HG02678 (cell line): ENCODE measurements around the gene PIEZO2.
"Not testable (repeated sequence)": the region's sequence is repeated elsewhere in the genome, so short reads cannot be mapped to it uniquely, and the experiment has no call there.

Source experiments
- ATAC-seq: cut with Tn5 transposase; IDR thresholded peaks from one replicate; pipeline ENCODE4 v1.9.1; 2021; ENCODE audit warnings: mild to moderate bottlenecking, moderate library complexity; ENCODE audit not compliant: unreplicated experiment

PIEZO2 gene

DNA sequence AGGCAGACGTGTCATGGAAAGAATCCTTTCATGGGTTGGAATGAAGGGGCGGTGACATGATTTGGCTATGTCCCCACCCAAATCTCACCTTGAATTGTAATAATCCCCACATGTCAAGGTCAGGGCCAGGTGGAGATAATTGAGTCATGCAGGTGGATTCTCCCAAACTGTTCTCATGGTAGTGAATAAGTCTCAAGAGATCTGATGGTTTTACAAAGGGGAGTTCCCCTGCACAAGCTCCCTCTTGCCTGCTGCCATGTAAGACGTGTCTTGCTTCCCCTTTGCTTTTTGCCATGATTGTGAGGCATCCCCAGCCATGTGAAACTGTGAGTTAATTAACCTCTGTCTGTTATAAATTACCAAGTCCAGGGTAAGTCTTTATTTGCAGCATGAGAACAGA is 215.7 kb downstream of the PIEZO2 start:
- ATAC-seq = not testable (repeated sequence)

DNA sequence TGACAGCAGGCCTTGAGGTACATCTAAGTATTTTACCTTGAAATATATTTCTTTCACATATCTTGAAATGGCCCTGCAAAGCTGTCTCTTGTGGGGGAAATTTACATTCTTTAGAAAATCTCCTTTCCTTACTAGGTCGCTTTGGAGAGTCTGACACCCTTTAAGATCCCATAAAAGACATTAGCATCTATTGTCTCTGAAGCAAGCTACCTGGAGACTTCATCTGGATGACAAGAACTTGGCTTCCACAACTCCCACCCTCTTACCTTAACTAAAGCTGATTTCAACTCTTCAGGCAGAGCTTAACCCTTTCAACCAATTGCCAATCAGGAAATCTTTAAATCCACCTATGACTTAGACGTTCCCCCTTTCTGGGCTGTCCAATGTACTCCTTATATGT is 219.3 kb downstream of the PIEZO2 start:
- ATAC-seq = no peak

DNA sequence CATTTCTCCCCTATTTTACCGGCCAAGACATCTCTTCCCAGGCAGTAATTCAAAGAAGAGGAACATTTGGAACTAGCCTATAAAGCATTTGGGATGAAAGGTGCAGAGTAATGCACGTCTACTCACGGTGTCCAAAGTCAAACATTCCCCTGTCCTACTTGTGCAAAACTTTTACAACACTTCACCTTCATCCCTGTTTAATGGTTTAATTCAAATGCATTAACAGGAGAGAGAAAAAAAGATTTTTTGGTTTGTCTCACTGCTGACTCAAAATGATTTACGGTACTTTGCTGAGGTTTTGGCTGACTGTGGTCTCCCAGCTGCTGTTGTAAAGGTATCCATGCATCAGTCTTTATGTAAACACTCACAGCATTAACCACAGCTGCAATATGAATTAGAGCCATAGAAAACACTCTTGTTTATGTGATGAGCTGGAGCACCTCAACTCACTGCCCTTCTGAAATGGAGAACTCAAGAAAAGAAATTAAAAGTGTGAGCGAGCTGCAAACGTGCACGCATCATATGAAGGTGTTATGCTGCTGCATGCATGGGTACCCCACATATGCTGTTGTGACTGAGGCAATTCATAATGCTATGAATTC is 220.5 kb downstream of the PIEZO2 start:
- ATAC-seq = peak; percentile 67

DNA sequence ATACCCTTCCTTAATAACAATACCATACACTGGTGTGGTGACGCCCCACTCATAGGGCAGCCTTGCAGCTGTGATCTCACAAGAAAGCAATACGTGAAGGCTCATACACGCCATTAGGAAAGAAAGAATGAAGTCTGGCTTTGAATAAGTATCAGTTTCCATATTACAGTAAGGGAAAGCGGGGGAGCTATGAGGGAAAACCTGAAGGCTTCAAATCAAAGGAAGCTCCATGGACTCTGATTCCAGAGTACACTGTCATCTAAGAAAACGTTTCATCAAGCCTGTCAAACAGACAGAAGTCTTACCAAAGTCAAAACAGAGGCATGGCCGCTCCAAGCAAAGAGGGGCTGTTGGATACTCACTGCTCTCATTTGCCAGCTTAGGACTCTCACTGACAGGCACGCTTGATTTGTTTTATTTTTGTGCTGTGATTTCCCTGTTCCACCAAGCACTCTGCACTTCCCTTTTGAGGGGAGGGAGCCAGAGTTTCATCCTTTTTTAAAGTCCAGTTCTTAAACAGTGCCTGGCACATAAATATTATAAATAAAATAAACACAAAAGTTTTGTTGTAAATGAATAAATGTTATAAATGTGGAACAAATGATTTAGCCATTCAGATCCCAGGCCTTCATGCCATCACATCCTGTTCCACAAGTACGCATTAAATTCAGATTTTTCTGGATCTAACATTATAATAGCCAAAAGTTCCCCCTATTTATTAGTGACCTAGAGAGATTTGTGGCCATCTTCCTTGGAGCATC is 221.2 kb downstream of the PIEZO2 start:
- ATAC-seq = peak; percentile 56

DNA sequence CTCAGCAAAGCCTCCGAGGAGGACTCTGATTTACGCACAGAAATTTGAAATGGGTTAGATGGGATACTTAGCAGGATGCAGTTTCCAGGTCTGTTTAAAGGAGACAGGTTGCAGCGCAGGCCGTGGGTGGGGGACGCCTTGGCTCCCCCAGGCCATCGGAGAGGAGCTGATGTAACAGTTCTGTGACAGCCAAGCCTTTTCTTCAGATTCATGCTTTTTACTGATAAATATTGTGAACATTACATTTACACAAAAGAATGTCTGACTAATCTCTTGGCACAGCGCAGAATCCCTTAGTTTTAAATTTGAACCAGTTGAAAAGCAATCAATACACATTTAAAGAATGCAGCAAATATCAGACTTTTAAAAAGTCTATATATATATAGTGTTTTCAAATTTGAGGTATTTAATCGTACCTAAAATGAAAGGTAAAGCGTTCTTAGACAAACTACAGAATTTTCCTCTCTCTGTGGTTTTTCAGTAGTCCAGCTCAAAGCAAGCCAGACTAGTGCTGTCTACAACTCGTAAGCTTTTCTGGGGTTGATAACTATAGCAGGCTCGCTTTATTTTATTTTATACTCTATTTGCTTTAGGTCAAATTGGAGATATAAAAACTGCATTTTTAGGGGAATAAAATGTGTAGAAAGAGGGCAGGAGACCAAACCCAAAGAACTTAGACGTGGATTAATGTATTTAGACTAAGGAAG is 221.9 kb downstream of the PIEZO2 start:
- ATAC-seq = no peak

DNA sequence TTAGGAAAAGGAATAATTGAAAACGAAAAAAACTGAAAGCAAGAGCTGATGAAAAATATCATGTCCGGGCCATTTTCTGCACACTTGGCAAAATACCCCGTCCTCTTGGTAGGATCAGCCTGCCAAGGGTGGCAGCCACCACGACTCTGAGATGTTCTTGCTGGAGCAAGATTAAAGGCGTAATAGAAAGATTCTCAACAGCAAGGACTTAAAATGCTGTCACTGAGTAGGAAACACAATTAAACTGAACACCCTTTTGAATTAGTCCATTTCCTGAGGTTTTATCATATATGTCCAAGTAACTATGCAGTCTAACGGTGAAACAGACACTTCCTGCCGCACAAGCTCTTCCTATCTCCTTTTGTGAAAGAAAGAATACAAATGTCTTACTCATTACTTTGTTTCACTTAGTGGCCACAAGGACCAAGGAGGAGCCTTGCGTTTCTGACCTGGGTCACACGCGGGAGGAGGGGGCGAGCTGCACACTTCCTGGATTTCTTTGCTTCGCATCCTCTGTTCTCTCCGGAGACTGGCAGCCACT is 222.7 kb downstream of the PIEZO2 start:
- ATAC-seq = peak; percentile 35

DNA sequence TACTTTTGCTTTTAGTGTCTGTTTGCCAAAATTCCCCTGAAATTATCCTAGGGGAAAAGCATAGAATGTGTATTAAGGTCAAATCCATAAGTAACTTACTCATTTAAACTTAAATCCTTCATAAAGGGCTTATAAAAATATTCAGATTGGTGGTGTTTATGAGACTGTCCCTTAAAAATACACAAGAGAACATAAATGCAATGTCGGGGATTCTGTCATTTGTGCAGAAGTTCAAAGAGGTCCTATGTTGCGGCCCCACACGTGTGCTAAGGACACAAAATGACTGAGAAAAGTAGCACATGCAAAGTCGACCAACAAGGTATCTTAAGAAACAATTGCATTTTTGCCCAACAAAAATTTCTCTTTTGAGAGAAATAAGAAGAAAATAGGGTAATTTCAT is 225.1 kb downstream of the PIEZO2 start:
- ATAC-seq = no peak

DNA sequence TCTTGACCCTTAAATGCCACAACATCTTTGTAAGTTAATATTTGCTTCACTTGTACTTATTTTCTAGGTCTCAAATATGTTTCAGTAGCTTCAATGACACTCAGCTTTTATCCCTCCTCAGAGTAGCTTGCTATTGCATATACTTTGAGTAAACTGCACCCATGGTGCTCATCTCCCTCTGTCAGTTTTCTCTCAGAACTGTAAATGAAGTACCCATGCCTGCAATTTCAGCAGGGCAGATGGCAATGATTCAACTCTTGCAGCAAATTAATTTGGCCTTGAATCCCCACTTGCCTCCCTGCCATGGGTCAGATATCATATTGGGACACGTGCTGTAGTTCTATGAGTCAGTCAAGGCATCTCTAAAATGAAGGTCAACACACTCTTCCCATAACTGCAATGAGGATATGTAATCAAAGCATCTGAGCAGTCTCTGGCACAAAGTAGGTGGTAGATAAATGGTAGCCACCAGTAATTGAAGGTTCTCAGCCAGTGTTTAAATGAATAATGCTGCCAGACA is 225.8 kb downstream of the PIEZO2 start:
- no peak for ATAC-seq

DNA sequence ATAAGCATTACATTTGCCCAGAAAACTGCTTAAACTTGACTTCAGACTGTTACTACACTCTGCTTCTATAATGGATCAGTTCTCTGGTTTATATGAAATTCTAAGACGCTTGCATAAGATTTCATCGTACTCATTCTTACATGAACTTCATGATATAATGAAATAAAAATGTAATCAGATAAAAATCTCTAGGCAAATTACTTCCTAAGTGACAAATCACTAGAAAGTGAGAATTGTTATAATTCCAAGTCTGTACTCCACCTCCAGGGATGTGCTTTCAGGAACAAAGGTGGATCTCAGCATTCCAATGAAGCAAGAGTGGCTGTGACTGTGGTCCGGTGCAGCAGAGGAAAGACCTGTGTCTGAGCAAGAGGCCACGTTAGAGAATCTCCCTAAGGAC is 226.2 kb downstream of the PIEZO2 start:
- no peak for ATAC-seq

DNA sequence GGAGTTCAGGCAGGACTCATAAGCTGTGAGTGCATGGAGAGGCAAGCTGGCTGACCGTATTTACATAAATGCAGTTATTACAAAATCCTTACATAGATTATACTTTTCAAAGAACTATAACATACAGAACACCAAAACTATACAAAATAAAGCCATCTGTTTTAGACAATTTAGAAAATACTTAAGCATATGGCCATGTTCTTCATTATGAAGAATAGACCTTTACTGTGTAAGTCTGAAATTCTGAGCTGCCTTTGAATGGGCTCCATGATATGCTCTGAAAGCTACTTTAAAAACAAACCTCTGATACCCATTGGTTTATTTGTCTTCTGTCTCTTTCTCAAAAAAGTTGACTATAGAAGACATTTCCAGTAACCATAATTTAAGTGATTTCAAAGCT is 226.7 kb downstream of the PIEZO2 start:
- ATAC-seq = not testable (repeated sequence)

DNA sequence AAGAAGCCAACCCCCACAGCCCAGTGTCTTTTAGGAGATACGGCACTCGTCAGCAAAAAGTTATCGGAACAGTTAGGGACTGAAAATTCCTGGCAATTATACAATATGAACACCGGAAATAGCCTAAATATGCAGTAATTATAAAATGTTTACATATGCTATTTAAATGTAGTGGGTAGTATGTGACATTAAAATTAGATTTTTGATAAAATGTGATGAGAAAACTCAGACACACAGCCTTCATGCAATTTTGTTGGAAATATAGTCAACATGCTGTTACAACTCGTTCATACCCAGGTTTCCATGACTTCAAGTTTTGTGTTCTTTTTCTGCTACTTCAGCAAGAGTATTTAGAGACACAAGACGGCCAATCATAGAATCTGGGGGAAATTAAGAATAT is 229.1 kb downstream of the PIEZO2 start:
- ATAC-seq = not testable (repeated sequence)

DNA sequence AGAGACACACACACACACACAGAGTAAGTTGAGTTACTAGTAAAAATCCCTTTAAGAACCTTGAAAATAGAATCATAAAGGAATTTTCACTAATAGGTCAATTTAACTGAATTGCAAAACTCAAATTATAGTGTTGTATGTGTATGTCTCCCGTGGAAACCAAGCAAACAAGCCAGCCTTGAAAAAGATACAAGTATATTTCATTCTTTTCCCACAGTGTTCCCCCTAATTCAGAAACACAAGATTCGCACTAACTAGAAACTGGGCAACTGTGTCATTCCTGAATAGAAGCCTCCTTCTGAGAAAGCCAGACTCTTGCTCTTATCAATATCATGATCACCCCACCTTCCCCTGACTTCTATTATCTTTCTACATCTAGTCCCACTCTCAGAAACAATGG is 229.5 kb downstream of the PIEZO2 start:
- ATAC-seq = no peak

DNA sequence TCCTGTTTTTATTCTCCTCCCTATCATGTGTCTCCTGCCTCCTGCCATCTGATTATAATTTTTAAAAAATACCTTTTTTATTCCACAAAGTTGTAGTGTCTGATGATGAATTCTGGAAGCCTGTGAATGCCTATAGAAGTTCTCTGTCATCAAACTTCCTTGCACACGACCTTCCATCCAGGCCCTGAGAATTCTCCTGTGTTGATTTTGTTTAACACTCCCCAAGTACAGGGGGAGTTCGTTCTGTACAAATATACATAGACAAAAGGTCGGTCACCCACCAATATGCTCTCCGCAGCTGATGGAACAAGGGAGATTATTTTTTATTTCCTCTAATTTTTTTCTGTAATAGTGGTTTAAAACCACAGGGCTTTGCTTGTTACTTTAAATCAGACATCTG is 232.5 kb downstream of the PIEZO2 start:
- no peak for ATAC-seq

DNA sequence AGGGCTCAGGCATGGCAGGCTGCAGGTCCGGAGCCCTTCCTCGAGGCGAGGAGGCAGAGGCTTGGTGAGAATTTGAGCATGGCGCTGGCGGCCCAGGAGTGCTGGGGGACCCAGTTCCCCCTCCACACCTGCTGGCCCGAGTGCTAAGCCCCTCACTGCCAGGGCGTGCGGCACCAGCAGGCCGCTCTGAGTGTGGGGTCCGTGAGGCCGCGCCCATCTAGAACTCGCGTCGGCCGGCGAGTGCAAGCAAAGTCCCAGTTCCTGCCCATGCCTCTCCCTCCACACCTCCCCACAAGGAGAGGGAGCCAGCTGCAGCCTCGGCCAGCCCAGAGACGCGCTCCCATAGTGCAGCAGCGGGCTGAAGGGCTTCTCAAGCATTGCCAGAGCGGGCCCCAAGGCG is 233.0 kb downstream of the PIEZO2 start:
- ATAC-seq = no peak

DNA sequence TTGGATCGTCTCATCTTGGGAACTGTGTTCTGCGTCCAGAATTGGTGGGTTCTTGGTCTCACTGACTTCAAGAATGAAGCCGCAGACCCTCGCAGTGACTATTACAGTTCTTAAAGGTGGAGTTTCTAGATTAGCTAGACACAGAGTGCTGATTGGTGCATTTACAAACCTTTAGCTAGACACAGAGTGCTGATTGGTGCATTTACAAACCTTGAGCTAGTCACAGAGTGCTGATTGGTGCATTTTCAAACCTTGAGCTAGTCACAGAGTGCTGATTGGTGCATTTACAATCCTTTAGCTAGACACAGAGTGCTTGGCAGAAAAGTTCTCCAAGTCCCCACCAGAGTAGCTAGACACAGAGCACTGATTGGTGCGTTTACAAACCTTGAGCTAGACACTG is 233.6 kb downstream of the PIEZO2 start:
- ATAC-seq = not testable (repeated sequence)

DNA sequence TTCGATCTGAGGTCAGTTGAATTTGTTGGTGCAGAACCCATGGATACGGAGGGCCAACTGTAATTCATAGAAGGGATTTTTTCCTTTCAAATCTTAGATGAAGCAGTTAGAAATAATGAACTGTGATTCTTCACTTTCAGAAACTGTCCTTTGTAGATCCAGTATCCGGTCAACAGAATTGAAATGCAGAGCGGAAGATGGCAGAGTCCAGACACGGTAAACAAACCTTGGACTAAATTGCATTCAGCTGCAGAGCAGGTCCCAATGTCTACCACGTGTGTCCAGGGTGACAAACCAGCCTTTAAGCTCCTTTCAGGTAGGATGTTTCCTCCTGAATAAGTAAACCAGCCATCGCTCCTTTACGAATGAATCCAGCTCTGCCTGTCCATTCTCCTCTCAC is 234.8 kb downstream of the PIEZO2 start:
- not testable (repeated sequence) for ATAC-seq

DNA sequence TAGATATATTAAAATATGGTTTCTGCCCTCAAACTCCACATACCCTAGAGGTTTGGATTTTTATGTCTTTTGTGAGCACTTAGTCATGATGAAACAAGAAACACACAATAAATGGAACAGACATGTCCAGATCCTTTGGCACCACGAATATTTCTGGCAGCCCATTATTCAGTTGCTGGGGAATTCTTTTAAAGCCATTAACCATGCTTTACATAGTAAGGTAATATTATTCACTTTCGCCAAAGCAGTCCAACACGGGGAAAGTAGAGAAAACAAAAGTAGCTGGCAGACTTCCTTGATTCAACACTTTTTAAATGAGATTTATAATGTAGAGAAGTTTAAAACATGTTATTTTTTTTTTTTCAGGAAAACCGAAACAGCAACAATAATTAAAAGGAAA is 235.4 kb downstream of the PIEZO2 start:
- no peak for ATAC-seq

DNA sequence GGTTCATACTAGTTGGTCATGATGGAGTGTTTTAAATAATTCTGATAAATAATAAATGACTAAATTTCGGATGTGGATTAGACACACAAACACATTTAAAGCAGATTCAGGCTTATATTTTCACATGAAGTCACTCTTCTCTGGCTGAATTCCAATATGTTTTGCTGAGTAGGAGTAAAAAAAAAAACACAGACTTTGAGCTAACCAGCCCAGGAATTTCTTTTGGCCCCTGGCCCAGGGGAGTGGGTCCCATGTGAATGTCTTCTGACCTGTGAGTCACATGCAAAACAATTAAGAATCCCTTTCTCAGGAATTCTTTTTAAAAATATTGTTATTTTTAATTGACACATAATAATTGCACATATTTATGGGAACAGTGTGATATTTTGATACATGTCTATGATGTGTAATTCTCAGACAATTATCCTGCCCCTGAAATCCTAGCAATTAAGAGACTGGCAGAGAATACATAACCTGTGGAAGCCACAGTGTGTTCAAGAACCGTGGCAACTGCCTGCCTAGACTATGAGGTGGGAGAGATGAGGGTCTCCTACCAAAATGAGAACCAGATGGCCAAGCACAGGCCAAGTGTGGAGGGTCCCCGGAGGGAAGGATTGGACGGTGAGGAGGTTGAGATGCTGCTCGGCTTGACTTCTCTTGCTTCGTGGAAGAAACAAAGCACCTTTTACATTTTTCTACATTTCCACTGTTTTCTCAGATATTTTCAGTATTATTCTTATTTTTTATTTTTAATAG is 236.4 kb downstream of the PIEZO2 start:
- ATAC-seq = no peak

DNA sequence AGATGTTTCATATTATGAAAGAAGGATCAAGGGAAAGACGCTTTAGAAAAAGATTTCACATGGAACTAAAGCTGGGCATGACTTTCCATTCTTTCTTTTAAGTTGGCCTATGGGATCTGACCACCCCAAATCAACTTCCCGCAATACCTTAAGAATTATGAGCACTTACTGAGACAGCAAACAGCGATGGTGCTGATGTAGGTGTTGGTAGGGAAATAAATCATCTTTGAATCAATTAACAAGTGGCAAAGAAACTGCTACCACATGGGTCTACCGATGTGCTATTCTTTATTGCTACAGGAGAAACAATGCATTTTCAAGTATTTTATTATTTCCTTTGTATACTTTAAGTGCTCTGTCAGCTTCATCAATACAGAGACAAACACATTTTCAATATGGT is 239.6 kb downstream of the PIEZO2 start:
- no peak for ATAC-seq

DNA sequence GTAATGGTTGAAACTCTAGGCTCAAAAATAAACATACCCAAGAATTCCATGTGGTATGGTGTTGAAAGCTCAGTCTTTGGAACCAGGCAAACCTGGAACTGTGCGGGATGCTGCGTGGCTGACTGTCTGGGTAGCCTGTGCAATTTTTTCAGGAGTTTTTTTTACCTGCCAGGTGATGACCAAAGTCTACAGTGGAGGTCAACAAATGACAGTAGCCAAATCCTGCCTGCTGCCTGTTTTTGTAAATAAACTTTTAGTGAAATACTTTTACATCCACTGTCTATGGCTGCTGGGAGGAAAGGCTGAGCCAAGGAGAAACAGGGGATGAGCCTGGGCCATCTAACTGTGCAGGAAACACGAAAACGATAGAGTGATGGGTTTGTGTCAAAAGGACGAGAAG is 240.6 kb downstream of the PIEZO2 start:
- ATAC-seq = no peak

DNA sequence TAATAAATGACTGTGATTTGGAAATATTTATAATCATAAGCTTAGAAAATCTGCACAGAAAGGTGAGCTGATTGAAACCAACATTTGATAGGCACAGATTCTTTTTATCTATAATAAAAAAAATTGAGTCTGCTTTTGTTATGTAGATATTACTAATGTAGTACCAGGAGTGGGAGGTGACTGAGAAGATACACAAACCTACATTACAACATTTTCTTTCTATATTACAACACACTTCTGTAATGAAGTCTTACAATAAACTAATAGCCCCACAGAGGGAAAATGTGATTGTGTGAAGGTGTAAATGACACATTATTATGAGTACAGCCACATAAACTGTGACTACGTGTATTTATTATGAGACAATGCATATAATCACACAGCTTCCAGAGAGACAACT is 241.6 kb downstream of the PIEZO2 start:
- ATAC-seq = no peak
